Measurements from ENCODE around the gene SEC11A.
"Not testable (repeated sequence)": the region's sequence is repeated elsewhere in the genome, so short reads cannot be mapped to it uniquely, and the experiment has no call there.

- not testable (repeated sequence) for TF ChIP-seq EZH2 (IDR thresholded peaks at IDR 0.05; ENCODE audit: low read length, unreplicated experiment); EZH2phosphoT487 (IDR thresholded peaks at IDR 0.05; ENCODE audit: borderline replicate concordance, low read length)
- TF ChIP-seq, protein P1, sequence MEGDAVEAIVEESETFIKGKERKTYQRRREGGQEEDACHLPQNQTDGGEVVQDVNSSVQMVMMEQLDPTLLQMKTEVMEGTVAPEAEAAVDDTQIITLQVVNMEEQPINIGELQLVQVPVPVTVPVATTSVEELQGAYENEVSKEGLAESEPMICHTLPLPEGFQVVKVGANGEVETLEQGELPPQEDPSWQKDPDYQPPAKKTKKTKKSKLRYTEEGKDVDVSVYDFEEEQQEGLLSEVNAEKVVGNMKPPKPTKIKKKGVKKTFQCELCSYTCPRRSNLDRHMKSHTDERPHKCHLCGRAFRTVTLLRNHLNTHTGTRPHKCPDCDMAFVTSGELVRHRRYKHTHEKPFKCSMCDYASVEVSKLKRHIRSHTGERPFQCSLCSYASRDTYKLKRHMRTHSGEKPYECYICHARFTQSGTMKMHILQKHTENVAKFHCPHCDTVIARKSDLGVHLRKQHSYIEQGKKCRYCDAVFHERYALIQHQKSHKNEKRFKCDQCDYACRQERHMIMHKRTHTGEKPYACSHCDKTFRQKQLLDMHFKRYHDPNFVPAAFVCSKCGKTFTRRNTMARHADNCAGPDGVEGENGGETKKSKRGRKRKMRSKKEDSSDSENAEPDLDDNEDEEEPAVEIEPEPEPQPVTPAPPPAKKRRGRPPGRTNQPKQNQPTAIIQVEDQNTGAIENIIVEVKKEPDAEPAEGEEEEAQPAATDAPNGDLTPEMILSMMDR (conservative IDR thresholded peaks at IDR 0.05; ENCODE audit: low read depth, low read length) = not testable (repeated sequence)
Observed at GRCh38 chr15:84686446-84686845, 29.5 kb downstream of the SEC11A start.

Data from PC-3 (cell line).